SK-N-SH (cell line): ENCODE results near the gene CDCA8.
"Not testable (repeated sequence)": the region's sequence is repeated elsewhere in the genome, so short reads cannot be mapped to it uniquely, and the experiment has no call there.

Experiments
- ELF1 ChIP-seq: IDR thresholded peaks from 2 replicates; pipeline ENCODE4 v1.4.0; 2012
- EP300 ChIP-seq, 2 experiments: IDR thresholded peaks; 2 replicates each; pipeline versions ENCODE4 v1.4.0 to v1.6.1; 2012; ENCODE audit warnings: borderline replicate concordance in 1 of 2, low read depth in 1 of 2, low read length in 1 of 2
- FOXM1 ChIP-seq: IDR thresholded peaks from 2 replicates; pipeline ENCODE4 v1.4.0; 2012; ENCODE audit warnings: low read depth, mild to moderate bottlenecking
- JUND ChIP-seq: IDR thresholded peaks from 2 replicates; pipeline ENCODE4 v1.4.0; 2012
- NFIC ChIP-seq: IDR thresholded peaks from 2 replicates; pipeline ENCODE4 v1.4.0; 2012; ENCODE audit warnings: borderline replicate concordance
- POLR2AphosphoS5 ChIP-seq: IDR thresholded peaks from 2 replicates; pipeline ENCODE4 v1.6.1; 2012; ENCODE audit warnings: low read depth, low read length
- RAD21 ChIP-seq: IDR thresholded peaks from 2 replicates; pipeline ENCODE4 v1.6.1; 2012; ENCODE audit warnings: mild to moderate bottlenecking, low read length
- SIN3A ChIP-seq: IDR thresholded peaks from 2 replicates; pipeline ENCODE4 v1.6.1; 2012; ENCODE audit warnings: low read depth, mild to moderate bottlenecking, low read length, moderate library complexity, borderline replicate concordance
- TF ChIP-seq, protein P1 (sequence below): IDR thresholded peaks from 2 replicates; pipeline ENCODE4 v1.4.0; 2012; ENCODE audit warnings: low read depth
- TF ChIP-seq, protein P2 (sequence below): fragments of 150-350 bp; IDR thresholded peaks from 2 replicates; pipeline ENCODE4 v1.6.1; 2017; ENCODE audit warnings: antibody characterized with exemption, low read length, low read depth, borderline replicate concordance
- TF ChIP-seq, protein P3 (sequence below): fragments of 200-600 bp; sonication (generic); IDR thresholded peaks from 2 replicates; pipeline ENCODE4 v1.6.1; 2017; ENCODE audit warnings: antibody characterized with exemption, mild to moderate bottlenecking, moderate library complexity
- TF ChIP-seq, protein P4 (sequence below): IDR thresholded peaks from 2 replicates; pipeline ENCODE4 v1.4.0; 2012; ENCODE audit warnings: low read depth, borderline replicate concordance

DNA sequence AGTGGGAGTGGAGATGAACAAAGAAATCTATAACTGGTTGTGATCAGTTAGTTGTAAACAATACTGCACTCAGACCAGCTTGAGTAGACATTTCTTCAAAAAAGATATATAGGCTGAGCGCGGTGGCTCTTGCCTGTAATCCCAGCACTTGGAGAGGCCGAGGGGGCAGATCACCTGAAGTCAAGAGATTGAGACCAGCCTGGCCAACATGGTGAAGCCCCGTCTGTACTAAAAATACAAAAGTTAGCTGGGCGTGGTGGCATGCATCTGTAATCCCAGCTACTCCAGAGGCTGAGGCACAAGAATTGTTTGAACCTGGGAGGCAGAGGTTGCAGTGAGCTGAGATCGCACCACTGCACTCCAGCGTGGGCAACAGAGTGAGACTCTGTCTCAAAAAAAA, 45.7 kb downstream of the CDCA8 start:
- TF ChIP-seq, protein P1, sequence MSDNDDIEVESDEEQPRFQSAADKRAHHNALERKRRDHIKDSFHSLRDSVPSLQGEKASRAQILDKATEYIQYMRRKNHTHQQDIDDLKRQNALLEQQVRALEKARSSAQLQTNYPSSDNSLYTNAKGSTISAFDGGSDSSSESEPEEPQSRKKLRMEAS, result not testable (repeated sequence)
- TF ChIP-seq, protein P2, sequence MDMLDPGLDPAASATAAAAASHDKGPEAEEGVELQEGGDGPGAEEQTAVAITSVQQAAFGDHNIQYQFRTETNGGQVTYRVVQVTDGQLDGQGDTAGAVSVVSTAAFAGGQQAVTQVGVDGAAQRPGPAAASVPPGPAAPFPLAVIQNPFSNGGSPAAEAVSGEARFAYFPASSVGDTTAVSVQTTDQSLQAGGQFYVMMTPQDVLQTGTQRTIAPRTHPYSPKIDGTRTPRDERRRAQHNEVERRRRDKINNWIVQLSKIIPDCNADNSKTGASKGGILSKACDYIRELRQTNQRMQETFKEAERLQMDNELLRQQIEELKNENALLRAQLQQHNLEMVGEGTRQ, result not testable (repeated sequence)
- TF ChIP-seq ELF1; POLR2AphosphoS5; SIN3A; FOXM1; JUND; RAD21; NFIC; EP300 (IDR thresholded peaks at IDR 0.05; ENCODE audit: borderline replicate concordance in 1 of 2, low read depth in 1 of 2, low read length in 1 of 2): not testable (repeated sequence)
- TF ChIP-seq, protein P3, sequence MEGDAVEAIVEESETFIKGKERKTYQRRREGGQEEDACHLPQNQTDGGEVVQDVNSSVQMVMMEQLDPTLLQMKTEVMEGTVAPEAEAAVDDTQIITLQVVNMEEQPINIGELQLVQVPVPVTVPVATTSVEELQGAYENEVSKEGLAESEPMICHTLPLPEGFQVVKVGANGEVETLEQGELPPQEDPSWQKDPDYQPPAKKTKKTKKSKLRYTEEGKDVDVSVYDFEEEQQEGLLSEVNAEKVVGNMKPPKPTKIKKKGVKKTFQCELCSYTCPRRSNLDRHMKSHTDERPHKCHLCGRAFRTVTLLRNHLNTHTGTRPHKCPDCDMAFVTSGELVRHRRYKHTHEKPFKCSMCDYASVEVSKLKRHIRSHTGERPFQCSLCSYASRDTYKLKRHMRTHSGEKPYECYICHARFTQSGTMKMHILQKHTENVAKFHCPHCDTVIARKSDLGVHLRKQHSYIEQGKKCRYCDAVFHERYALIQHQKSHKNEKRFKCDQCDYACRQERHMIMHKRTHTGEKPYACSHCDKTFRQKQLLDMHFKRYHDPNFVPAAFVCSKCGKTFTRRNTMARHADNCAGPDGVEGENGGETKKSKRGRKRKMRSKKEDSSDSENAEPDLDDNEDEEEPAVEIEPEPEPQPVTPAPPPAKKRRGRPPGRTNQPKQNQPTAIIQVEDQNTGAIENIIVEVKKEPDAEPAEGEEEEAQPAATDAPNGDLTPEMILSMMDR, result not testable (repeated sequence)
- TF ChIP-seq, protein P4, sequence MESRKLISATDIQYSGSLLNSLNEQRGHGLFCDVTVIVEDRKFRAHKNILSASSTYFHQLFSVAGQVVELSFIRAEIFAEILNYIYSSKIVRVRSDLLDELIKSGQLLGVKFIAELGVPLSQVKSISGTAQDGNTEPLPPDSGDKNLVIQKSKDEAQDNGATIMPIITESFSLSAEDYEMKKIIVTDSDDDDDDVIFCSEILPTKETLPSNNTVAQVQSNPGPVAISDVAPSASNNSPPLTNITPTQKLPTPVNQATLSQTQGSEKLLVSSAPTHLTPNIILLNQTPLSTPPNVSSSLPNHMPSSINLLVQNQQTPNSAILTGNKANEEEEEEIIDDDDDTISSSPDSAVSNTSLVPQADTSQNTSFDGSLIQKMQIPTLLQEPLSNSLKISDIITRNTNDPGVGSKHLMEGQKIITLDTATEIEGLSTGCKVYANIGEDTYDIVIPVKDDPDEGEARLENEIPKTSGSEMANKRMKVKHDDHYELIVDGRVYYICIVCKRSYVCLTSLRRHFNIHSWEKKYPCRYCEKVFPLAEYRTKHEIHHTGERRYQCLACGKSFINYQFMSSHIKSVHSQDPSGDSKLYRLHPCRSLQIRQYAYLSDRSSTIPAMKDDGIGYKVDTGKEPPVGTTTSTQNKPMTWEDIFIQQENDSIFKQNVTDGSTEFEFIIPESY, result not testable (repeated sequence)
